Measurements from ENCODE around the gene SRGAP1. TPM values are rescaled to one million over a fixed set of nuclear protein-coding genes. Genes with fewer than 3 reads are reported as not detected.

The SRGAP1 gene
- total and polyA plus RNA-seq, 2 of the 4 experiments (the other 2 are of a cell fraction), result 10.0 to 10.2 TPM

- DNase-seq (no peak), ATAC-seq (ENCODE audit: low read depth) (no peak)
- no peak overlapping the region for H3K23ac ChIP-seq (ENCODE audit: low read depth, low read length)
- no peak overlapping the region for H2BK120ac ChIP-seq (ENCODE audit: low read depth, low read length)
- no peak overlapping the region for H3K4me3 ChIP-seq (ENCODE audit: insufficient read depth, low read depth, low read length)
- CTCF ChIA-PET, result no interaction called here
- H3K4me2 ChIP-seq (ENCODE audit: low read depth, low read length), result no peak overlapping the region
- no peak overlapping the region for H3K18ac ChIP-seq (ENCODE audit: low read depth, low read length)
- H4K8ac ChIP-seq (ENCODE audit: low read depth in 2 of 2, low read length in 2 of 2), result peak overlapping the region in 1 of 2 experiments; percentile 19; a peak in 1 of 4 replicates
- H2BK20ac ChIP-seq (ENCODE audit: low read depth, low read length), result no peak overlapping the region
- peaks cover 22% of the 10 kb centered on the region; the same call in 1 of the 2 replicates for H4K20me1 ChIP-seq (ENCODE audit: insufficient read depth, low read length)
- no TSS peak for BruUV-seq (replicated peaks)
- H3K9me1 ChIP-seq (ENCODE audit: insufficient read depth, low read length), result peaks cover 11% of the 10 kb centered on the region
- POLR2A ChIA-PET (ENCODE audit: unreplicated experiment), result no interaction called here
- no peak overlapping the region for H2AK9ac ChIP-seq (replicated peaks; ENCODE audit: low read depth, low read length, poor library complexity)
- no peak overlapping the region for H3K27ac ChIP-seq (ENCODE audit: insufficient read depth, low read length)
- H3K56ac ChIP-seq (ENCODE audit: extremely low read depth, insufficient read depth, low read length), result no peak overlapping the region
- H2AK5ac ChIP-seq (ENCODE audit: low read depth, low read length), result 0 out of 2 replicates have a peak overlapping the region, but pooled peaks have one; percentile 12
- peaks cover 10% of the 10 kb centered on the region for H3K4me1 ChIP-seq (ENCODE audit: control insufficient read depth, insufficient read depth, low read length)
- intact Hi-C loops (cut with micrococcal nuclease), result no loop called here
- WGBS, 2 experiments (ENCODE audit: extremely low coverage in 2 of 2, insufficient read length in 1 of 2), result 86% methylated on average over 8 of the region's 12 CpGs; no CpG with 5 or more reads in 1 of the 2 experiments
- no peaks in the 10 kb centered on the region for H3K27me3 ChIP-seq (ENCODE audit: control insufficient read depth, insufficient read depth, low read length)
- in situ Hi-C loops (cut with MboI; ENCODE audit: low sequenced_read_pairs), result no loop called here
- H3K79me1 ChIP-seq (ENCODE audit: low read depth in 1 of 2, low read length in 2 of 2), result peaks cover 41 to 83% of the 10 kb centered on the region in 2 experiments
- dilution Hi-C loops (cut with HindIII; ENCODE audit: low sequenced_read_pairs, unreplicated experiment), result no loop called here
- no peak overlapping the region for H3K9ac ChIP-seq (ENCODE audit: low read depth, low read length)
- no peak overlapping the region for H3K14ac ChIP-seq (replicated peaks; ENCODE audit: low read depth, low read length)
- no peak overlapping the region for H2AFZ ChIP-seq (replicated peaks; ENCODE audit: low read length, poor library complexity)
- no peak overlapping the region for H2BK15ac ChIP-seq (ENCODE audit: low read depth, low read length)
- TF ChIP-seq MAZ (IDR thresholded peaks at IDR 0.05; ENCODE audit: borderline replicate concordance, low read depth, low read length), result no peak
- no peak for TF ChIP-seq CEBPB (IDR thresholded peaks at IDR 0.05; ENCODE audit: low read depth, low read length)
- no peak for TF ChIP-seq FOS (IDR thresholded peaks at IDR 0.05; ENCODE audit: low read depth, low read length)
- TF ChIP-seq MXI1 (IDR thresholded peaks at IDR 0.05; ENCODE audit: borderline replicate concordance, low read depth, low read length), result no peak
- no peak for TF ChIP-seq RCOR1 (IDR thresholded peaks at IDR 0.05; ENCODE audit: insufficient replicate concordance, low read length)
- no peak for TF ChIP-seq CTCF (conservative IDR thresholded peaks at IDR 0.05; ENCODE audit: low read depth, low read length)
- no peak for TF ChIP-seq USF2 (IDR thresholded peaks at IDR 0.05; ENCODE audit: low read depth, low read length)
- TF ChIP-seq BHLHE40 (IDR thresholded peaks at IDR 0.05; ENCODE audit: low read depth, low read length), result no peak
- no peak for TF ChIP-seq RAD21 (IDR thresholded peaks at IDR 0.05; ENCODE audit: low read length)
- no peak for TF ChIP-seq ELK1 (IDR thresholded peaks at IDR 0.05; ENCODE audit: borderline replicate concordance, low read depth, low read length)
- no peak for TF ChIP-seq SMC3 (IDR thresholded peaks at IDR 0.05; ENCODE audit: low read depth, low read length)
- peak overlapping the region; percentile 29; the same call in 1 of the 2 replicates for H4K5ac ChIP-seq (ENCODE audit: low read depth, low read length)
- H3K4ac ChIP-seq (ENCODE audit: low read depth, low read length), result no peak overlapping the region
- no peaks in the 10 kb centered on the region for H3K9me3 ChIP-seq (ENCODE audit: control insufficient read depth, insufficient read depth, low read length)
- no peak overlapping the region for H2BK5ac ChIP-seq (ENCODE audit: low read depth, low read length, poor library complexity, severe bottlenecking)
- H4K91ac ChIP-seq (ENCODE audit: insufficient read depth, low read depth, low read length), result no peak overlapping the region
- peaks cover 15% of the 10 kb centered on the region for H3K36me3 ChIP-seq (ENCODE audit: control insufficient read depth, insufficient read depth, low read length)
Observed at GRCh38 chr12:63937378-63938316, 93.1 kb downstream of the SRGAP1 start.
